ENCODE data around the gene CD19. TPM values are rescaled to one million over a fixed set of nuclear protein-coding genes. Genes with fewer than 3 reads are reported as not detected.

CD19 gene
- polyA plus RNA-seq, 1 donor (not counting 4 experiments of a cell fraction or from before 2014, with no cell fraction given) = not detected

DNA sequence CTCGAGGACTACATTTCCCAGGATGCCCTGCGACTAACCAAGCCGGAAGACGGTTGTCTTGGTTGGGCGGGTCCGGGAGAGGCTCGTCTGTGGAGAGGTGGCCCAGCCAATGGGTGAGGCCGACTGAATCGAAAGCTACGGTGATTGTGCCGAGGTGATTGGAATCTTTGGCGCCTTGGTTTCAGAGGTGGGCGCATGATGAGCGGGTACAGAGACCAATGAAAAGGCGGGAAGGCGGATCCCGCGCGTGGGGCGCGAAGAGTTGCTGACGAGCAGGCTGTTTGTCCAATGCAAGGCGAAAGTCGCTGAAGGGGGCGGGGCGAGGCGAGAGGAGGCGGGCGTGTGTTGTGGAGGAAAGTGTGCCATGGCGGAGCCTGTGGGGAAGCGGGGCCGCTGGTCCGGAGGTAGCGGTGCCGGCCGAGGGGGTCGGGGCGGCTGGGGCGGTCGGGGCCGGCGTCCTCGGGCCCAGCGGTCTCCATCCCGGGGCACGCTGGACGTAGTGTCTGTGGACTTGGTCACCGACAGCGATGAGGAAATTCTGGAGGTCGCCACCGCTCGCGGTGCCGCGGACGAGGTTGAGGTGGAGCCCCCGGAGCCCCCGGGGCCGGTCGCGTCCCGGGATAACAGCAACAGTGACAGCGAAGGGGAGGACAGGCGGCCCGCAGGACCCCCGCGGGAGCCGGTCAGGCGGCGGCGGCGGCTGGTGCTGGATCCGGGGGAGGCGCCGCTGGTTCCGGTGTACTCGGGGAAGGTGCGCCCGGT is 19.1 kb downstream of the CD19 start, which contains the start of gene NFATC2IP:
TSS of gene NFATC2IP (plus strand) at position 290 of the 762 bp plus-strand sequence. CDS start at position 365, 75 bp downstream.
- Histone ChIP-seq H3K9me3 (ENCODE audit: control insufficient read depth, low read depth, low read length) (no peaks in the 10 kb centered on the region), H4K20me1 (ENCODE audit: control insufficient read depth, extremely low read depth, insufficient read depth, low read length) (no peaks in the 10 kb centered on the region), H3K79me2 (ENCODE audit: control insufficient read depth, insufficient read depth, low read length) (peaks cover 26% of the 10 kb centered on the region), H3K36me3 (ENCODE audit: control insufficient read depth in 2 of 2, extremely low read depth in 1 of 2, insufficient read depth in 2 of 2, low read length in 2 of 2) (peaks cover 14 to 16% of the 10 kb centered on the region in 2 experiments), H3K4me2 (ENCODE audit: control insufficient read depth, extremely low read depth, insufficient read depth, low read depth, low read length) (peak within 1 kb of the TSS; percentile 95), H3K9ac (ENCODE audit: control insufficient read depth, extremely low read depth, insufficient read depth, low read length) (peak within 1 kb of the TSS; percentile 86), H3K27ac (ENCODE audit: control insufficient read depth, insufficient read depth, low read length) (peak within 1 kb of the TSS; percentile 70), H3K9me1 (ENCODE audit: control insufficient read depth, extremely low read depth, insufficient read depth, low read length) (no peaks in the 10 kb centered on the region), H3K4me3 (ENCODE audit: control insufficient read depth in 2 of 3, extremely low read depth in 1 of 3, insufficient read depth in 2 of 3, low read depth in 1 of 3, low read length in 3 of 3) (peak within 1 kb of the TSS; percentile 86 to 91 (median 91)), H3K27me3 (ENCODE audit: control insufficient read depth, extremely low read depth, insufficient read depth, low read length) (no peaks in the 10 kb centered on the region), H3K4me1 (ENCODE audit: control insufficient read depth, extremely low read depth, insufficient read depth, low read length) (peaks cover 10% of the 10 kb centered on the region), H2AFZ (ENCODE audit: control insufficient read depth, low read length) (peak within 1 kb of the TSS; percentile 74)
- DNase-seq (ENCODE audit: low read depth, low spot score) = peak; percentile 98
- peak; percentile 60 for FAIRE-seq
- dilution Hi-C loops (cut with MboI; ENCODE audit: extremely low pct_ligation_motif_present, low sequenced_read_pairs) = no loop called here
- TF ChIP-seq, protein P1, sequence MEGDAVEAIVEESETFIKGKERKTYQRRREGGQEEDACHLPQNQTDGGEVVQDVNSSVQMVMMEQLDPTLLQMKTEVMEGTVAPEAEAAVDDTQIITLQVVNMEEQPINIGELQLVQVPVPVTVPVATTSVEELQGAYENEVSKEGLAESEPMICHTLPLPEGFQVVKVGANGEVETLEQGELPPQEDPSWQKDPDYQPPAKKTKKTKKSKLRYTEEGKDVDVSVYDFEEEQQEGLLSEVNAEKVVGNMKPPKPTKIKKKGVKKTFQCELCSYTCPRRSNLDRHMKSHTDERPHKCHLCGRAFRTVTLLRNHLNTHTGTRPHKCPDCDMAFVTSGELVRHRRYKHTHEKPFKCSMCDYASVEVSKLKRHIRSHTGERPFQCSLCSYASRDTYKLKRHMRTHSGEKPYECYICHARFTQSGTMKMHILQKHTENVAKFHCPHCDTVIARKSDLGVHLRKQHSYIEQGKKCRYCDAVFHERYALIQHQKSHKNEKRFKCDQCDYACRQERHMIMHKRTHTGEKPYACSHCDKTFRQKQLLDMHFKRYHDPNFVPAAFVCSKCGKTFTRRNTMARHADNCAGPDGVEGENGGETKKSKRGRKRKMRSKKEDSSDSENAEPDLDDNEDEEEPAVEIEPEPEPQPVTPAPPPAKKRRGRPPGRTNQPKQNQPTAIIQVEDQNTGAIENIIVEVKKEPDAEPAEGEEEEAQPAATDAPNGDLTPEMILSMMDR (optimal IDR thresholded peaks at IDR 0.05 in 1 of 3, IDR thresholded peaks at IDR 0.05 in 1 of 3, conservative IDR thresholded peaks at IDR 0.05 in 1 of 3; ENCODE audit: extremely low read depth in 1 of 3, insufficient read depth in 2 of 3, low read length in 3 of 3) = no peak
- no peak for TF ChIP-seq EZH2 (IDR thresholded peaks at IDR 0.05; ENCODE audit: low read length)

DNA sequence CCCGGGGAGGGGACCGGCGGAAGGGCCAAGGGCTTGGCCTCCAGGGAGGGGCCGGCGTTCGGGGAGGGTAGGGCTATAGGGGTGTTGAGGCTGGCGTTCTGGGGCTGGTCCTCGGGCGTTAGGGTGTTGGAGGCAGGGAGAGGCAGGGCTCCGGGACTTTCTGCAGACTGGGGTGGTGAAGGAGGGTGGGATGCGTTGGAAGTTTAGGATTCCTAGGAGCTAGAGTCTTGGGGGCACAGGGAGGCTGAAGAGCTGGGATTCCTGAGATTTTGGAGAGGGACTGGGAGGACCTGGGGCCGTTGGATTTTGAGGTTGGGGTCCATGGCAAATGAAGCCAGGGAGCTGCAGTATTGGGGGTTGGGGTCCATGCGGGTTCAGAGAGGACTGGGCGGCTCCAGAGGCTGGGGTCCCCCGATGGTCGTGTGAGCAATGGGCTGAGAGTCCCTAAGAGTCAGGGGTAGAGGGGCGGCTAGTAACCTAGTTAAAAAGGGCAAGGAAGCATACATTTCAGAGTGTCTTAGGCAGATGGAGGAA is 19.7 kb downstream of the CD19 start:
- no peak for DNase-seq (ENCODE audit: low read depth, low spot score)
- no peak for FAIRE-seq

More for the DNA sequence above, 19.7 kb downstream of the CD19 start:
- Histone ChIP-seq H3K4me1 (ENCODE audit: control insufficient read depth, extremely low read depth, insufficient read depth, low read length) (peaks cover 10% of the 10 kb centered on the region), H3K4me3 (ENCODE audit: control insufficient read depth in 2 of 3, extremely low read depth in 1 of 3, insufficient read depth in 2 of 3, low read depth in 1 of 3, low read length in 3 of 3) (peak overlapping the region; percentile 86 to 91 (median 91)), H2AFZ (ENCODE audit: control insufficient read depth, low read length) (peak overlapping the region; percentile 37), H3K9me1 (ENCODE audit: control insufficient read depth, extremely low read depth, insufficient read depth, low read length) (no peaks in the 10 kb centered on the region), H3K79me2 (ENCODE audit: control insufficient read depth, insufficient read depth, low read length) (peaks cover 26% of the 10 kb centered on the region), H3K9ac (ENCODE audit: control insufficient read depth, extremely low read depth, insufficient read depth, low read length) (peak overlapping the region; percentile 86), H3K9me3 (ENCODE audit: control insufficient read depth, low read depth, low read length) (no peaks in the 10 kb centered on the region), H3K36me3 (ENCODE audit: control insufficient read depth in 2 of 2, extremely low read depth in 1 of 2, insufficient read depth in 2 of 2, low read length in 2 of 2) (peaks cover 19 to 20% of the 10 kb centered on the region in 2 experiments), H3K27me3 (ENCODE audit: control insufficient read depth, extremely low read depth, insufficient read depth, low read length) (no peaks in the 10 kb centered on the region), H3K4me2 (ENCODE audit: control insufficient read depth, extremely low read depth, insufficient read depth, low read depth, low read length) (peak overlapping the region; percentile 95), H3K27ac (ENCODE audit: control insufficient read depth, insufficient read depth, low read length) (peak overlapping the region; percentile 70), H4K20me1 (ENCODE audit: control insufficient read depth, extremely low read depth, insufficient read depth, low read length) (no peaks in the 10 kb centered on the region)
- dilution Hi-C loops (cut with MboI; ENCODE audit: extremely low pct_ligation_motif_present, low sequenced_read_pairs) = no loop called here
- TF ChIP-seq EZH2 (IDR thresholded peaks at IDR 0.05; ENCODE audit: low read length) = no peak
- TF ChIP-seq, protein P1 (optimal IDR thresholded peaks at IDR 0.05 in 1 of 3, IDR thresholded peaks at IDR 0.05 in 1 of 3, conservative IDR thresholded peaks at IDR 0.05 in 1 of 3; ENCODE audit: extremely low read depth in 1 of 3, insufficient read depth in 2 of 3, low read length in 3 of 3) = no peak
